GM21367 (cell line): ENCODE results near the gene MTG2.
A peak's percentile ranks its signal among the peaks of the same experiment; 100 is the strongest.

Experiments
- ATAC-seq: cut with Tn5 transposase; IDR thresholded peaks from one replicate; pipeline ENCODE4 v1.9.1; 2021; ENCODE audit not compliant: unreplicated experiment

MTG2 gene

DNA sequence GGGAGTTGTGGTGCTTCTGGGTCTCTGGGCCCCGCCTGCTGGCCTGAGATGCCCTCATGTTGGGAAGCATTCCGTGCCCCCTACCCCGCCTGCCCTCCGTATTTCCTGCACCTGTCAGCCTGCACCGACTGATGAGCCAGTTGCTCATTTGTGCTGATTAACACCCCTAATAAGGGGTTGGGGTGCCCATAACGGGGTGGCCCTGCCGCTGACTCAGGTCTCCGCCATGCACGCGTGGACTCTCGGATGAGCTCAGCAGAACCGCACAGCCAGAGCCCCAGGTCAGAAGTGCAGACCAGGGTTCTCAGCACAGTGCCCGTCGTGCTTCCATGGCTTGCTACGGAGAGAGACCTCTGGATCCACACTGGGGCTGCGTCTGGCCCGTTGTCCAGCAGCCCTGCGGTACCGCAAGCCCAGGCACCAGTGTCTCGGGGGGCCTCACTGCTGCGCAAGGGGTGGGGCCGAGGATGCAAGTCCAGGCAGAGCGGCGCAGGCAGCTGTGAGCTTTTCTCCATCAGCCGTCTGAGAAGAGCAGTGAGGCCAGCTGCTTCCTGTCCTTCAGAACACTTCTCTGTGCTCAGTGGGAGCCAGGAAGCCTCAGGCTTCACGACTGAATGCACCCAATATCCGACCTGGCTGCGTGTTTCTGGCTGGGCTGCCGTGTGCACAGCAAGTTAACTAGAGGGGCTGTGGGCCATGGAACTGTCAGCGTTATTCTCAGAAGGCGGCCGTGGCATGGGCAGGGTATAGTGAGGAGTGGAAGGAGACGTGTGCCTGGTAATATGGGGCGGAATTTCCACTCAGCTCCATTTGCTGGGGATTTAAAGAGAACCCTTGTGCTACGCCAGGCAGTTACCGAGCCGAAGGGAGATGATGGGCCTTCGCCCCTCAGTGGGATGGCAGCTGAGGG, 18.6 kb downstream of the MTG2 start:
- peak; percentile 55 for ATAC-seq

DNA sequence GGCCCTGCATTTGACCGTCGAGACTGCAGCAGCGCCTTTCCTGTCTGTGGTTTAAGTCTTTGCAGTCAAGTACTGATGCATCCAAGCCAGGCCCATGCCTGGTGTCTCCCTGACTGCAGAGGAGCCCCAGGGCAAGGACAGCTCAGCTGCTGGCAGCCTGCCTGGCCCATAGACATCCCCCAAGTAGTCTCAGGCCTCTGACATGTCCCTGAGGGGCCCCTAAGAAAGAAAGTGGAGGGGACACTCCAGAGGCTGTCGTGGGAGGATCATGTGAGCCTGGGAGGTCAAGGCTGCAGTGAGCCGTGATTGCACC, 19.2 kb downstream of the MTG2 start:
- ATAC-seq = no peak

DNA sequence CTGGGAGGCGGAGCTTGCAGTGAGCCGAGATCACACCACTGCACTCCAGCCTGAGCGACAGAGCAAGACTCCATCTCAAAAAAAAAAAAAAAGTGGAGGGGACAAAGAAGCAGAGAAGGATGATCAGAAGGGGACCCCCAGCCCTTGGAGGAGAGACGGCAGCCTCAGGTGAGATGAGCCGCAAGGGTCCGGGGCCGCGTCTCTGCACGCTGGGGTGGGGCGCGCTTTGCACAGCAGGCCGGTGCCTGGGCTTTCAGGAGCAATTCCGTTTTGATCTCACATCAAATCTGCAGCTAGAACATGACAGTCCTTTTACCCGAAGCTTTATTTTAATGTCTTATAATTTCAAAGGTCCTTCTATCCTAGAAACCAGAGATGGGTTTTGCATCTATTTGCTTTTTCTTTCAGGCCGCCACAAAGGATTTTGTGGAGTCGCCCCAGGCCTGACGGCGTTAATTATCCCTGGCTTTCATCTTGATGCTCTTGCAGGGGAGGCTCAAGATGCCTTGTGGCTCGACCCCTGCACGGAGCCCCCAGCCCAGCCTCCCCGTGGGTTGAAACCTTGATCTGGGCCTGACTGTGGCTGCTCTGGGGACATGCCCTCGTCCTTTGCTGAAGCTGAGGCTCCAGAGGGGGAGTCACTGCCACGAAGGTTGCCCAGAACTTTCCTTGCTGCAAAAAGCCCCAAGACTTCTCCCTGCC, 20.0 kb downstream of the MTG2 start:
- ATAC-seq = no peak

DNA sequence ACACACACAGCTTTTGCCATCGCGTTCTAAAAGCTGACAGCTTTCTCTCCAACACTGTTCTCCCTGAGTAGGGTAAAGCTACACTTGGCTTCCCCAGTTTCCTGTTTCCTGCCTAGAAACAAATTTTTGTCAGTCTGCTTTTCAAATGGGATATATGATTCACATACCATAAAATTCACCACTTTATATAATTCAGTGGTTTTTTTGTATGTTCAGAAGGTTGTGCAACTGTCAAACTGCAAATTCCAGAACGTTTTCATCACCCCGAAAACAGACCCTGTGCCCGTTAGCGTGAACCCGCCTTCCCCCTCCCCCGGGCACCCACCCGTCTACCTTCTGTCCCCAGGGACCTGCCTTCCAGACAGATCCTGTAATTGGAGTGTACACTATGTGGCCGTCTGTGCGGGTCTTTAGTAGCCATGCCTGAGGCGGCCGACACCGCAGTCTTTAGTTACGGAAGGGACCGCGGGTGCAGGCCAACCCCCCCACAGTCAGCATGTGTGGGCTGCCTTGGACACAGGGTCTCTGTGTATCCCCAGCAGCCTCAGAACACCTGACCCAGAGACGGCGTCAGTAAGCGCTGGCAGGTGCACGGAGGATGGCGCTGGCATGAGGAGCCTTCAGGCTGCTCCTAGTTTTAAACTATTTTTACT, 20.7 kb downstream of the MTG2 start:
- no peak for ATAC-seq

DNA sequence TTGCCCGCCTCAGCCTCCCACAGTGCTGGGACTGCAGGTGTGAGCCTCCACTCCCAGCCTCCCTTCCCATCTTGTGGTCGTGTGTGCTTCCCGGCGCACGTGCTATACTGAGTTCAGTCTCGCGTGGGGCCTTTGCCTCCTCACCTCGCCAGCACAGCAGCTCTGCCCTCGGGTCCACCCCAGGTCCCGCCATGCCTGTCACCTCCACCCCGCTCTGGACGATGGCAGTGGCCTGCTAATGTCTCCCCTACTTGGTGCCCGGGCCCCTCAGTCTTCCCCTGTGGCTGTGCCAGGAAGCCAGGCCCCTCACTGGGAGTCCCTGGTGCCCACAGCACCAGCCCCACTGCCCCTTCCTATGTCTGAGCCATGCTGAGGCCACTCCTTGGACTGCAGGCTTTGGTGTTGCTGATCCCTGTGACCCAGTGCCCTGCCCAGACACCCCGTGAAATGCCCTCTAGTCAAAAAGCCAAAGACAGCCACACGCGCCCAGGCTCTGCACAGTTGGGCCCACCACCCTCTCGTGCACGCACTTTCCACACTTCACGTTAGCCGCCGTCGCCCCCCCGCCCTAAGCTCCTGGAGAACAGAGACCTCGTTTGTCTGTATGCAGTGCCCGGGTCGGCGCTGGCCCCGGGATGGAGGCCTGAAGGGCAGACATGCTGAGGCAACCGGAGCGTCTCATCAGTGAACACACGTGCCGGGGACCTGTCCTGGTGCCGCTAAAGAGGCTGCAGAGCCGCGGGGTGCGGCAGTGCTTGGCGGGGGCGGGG, 23.0 kb downstream of the MTG2 start:
- no peak for ATAC-seq

DNA sequence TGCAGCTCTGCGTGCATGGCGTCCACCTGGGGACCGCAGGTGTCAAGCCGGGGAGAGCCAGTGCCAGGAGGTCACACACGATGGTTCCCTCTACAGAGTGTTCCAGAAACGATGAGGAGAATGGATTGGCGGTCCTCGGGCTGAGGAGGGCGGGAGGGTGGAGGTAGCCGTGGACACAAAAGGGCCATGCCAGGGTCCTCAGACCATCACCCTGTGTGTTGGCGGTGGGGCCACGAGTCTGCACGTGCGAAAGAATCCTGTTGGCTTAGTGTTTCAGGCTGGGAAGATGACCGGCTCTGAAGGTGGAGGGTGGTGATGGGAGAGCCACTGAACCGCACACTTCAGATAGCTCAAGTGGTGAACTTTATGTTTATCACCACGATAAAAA, 23.6 kb downstream of the MTG2 start:
- ATAC-seq = no peak

DNA sequence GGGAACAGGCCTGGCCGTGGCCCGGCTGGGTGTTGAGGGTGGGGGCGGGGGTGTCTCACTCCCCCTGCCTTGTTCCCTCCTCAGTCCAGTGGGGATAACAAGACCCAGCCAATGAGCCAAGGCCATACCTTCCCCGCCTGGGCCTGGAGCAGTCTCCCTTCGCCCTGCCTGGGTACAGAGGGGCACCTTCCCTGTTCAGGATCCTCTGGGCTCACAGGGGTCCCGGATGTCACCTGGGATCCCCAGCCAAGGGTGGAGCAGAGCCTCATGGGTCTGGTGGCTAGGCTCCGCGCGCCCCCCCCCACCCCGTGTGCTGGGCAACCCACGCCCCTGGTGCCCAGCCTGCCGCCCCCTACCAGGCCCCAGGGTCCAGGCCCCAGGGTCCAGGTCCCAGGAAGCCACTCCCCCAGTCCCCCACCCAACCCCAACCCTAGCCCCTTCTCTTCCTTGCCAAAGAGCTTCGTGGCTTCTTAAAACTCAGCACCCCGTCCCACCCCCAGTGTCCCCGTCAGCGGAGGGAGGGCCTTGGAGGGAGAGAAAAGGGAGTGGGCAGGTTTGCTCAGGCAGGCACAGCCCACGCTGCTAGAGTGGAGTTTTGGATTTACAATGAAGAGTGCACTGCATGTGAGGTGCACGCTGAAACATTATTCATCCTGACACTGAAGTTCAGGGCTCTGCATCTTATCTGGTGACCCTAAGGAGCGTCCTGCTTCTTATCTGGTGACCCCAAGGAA, 25.4 kb downstream of the MTG2 start:
- ATAC-seq = no peak

DNA sequence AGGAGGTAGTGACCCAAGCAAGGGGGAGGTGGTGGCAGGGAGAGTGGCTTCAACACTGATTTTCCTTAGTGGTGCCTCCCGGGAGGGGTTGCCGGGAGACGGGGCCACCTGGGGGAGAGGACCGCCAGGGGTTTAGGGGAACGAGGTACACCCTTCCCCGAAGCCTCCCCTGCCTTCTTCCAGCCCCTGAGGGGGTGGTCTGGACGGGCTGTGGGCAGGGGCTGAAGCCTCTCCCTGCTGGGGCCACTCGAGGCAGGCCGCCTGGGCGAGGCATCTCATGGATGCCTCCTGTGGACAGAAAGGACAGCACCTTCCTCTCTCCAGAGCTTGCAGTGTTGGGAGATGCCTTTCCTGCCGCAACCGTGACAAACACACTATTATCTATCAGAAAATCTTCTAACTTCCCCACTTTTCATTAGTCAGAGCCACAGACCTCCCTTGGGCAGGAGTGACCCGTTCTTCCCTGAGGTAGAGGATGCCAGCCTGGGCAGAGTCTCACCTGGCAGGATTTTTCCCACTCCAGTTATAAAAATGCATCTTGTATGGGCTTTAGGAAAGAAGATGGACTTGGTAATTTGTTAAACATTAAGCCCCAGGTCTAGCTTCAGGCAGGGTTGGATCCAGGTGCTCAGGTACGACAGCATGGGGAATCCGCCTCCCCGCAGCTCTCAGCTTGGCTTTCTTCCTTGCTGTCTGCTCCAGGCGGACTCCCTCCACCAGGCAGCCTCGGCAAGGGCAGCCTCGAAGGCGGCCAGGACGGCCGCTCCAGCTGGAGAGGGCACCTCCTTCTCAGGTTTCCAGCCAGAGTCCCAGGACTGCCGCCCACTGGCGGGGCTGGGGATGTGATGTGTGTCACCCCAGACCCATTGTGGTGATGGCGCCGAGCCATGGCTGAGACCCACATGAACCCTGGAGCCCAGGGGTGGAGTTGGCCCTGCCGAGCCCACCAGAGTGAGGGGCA, 26.2 kb downstream of the MTG2 start:
- ATAC-seq = no peak

DNA sequence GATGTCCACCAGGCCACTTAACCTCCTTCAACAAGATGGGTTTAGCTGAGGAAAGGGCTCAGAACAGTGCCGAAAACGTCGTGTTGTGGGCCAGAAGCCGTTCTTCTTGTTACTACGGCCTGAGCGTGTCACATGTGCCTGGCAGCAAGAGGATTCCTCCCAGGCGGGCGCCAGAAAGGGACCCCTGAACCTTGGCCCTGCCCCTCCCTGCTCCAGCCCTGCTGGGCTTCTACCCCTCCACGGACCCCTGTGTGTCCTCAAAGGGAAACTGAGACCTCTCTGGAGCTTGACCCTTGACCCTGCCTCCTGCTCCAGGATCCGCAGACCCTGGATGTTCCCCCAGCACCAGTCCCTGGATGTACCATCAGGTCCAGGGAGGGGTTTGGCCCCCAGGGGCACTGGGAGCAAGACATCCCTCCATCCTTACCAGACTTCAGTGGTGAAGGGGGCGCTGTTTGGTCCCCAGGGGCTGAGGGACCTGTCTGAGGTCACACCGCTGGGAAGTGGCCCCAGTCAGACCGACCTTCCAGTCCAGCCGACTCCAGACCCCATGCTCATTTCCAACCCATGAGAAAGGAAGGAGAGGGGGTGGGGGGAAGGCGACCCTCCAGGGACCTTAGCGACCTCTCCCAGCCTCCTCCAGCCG, 27.1 kb downstream of the MTG2 start:
- ATAC-seq = no peak

DNA sequence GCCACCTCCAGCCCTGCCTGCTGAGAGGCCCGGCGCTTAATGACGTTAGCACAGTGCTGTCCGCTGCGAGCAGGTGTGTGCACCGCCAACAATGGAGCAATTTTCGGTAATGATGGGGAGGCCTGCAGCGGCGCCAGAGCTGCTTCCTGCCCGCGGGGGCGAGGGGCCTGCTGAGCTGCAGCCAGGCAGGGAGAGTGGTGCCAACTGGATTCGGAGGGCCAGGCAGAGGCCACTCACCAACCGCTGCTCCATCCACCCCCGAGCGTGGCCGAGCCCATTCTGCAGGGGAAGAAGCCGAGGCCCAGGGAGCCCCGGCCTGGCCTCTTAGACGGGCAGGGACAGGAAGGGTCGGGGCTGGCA, 27.6 kb downstream of the MTG2 start:
- no peak for ATAC-seq

DNA sequence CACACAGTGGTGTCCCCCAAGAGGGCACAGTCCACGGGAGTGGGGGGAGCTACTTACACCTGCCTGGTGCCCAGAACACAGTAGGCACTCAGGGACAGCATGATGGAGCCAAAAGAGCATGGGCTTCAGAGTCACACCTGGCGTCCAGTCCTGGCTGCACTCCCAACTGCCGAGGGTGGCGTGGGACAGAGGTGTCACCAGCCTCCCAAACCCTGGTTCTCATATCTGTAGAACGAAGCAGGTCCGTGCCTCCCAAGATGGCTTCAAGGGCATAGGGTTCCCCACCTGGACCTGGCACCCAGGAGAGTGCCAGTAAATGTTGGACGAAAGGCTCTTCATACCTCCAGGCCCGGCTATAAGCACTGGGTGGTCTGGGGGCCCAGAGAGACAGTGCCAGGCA, 28.4 kb downstream of the MTG2 start:
- ATAC-seq = no peak

DNA sequence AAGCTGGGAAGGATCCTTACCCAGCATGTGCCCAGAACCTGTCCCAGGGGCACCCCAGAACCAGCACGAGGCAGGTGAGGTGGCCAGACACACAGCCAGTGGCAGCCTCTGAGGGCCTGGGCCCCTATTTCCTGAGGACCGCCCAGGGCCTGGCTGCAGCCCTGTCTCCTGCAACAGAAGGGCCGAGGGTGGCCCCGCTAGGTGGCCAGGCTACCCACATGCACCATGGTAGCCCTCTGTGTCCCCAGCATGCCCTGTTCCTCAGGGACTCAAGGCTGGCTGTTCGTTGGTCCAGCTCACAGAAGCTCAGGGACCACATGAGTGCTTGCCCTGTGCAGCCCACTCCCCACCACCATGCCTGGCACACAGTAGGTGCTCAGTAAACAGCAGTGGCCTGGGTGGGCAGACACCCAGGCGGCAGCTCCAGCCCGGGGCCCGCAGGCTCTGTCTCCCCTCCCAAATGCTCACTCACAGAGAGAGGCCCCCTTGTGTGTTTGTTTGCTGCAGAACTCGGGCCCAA, 29.0 kb downstream of the MTG2 start:
- ATAC-seq = no peak

DNA sequence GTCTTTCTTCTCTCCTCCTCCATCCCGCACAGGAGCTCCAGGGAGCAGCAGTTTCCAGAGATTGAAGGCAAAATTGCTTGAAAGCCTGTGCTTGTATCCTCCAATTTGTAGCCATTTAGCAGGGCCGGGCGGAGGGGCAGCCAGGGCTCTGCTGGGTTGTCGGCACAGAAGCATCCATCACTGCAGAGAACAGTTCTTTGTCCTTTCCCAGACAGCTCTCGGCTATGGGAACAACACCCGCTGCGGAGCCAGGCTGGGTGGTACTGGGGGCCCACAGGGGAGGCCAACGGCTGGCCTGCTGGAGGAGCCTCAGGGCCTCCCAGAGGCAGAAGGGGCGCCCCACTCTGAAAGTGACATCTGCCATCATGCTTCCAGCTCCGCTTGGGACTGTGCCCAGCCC, 29.5 kb downstream of the MTG2 start:
- ATAC-seq = no peak

DNA sequence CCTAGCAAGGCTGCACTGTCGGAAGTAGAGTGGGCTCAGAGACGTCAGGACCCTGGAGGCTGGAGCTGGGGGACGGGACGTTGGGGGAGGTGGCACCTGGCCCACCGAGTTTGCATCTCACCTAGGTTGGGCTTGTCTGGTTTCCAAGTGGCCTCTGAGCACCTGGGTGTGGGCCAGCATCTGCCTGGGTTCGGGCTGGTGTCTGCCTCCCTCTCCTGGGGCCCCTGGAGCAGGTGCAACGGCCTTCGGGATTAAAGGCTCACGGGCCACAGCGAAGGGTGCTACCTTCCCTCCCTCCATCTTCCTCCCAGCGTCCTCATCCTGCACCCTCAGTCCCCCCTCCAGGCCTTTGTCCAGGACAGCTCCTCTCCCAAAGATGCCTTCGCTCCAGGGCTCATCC, 31.2 kb downstream of the MTG2 start:
- no peak for ATAC-seq

DNA sequence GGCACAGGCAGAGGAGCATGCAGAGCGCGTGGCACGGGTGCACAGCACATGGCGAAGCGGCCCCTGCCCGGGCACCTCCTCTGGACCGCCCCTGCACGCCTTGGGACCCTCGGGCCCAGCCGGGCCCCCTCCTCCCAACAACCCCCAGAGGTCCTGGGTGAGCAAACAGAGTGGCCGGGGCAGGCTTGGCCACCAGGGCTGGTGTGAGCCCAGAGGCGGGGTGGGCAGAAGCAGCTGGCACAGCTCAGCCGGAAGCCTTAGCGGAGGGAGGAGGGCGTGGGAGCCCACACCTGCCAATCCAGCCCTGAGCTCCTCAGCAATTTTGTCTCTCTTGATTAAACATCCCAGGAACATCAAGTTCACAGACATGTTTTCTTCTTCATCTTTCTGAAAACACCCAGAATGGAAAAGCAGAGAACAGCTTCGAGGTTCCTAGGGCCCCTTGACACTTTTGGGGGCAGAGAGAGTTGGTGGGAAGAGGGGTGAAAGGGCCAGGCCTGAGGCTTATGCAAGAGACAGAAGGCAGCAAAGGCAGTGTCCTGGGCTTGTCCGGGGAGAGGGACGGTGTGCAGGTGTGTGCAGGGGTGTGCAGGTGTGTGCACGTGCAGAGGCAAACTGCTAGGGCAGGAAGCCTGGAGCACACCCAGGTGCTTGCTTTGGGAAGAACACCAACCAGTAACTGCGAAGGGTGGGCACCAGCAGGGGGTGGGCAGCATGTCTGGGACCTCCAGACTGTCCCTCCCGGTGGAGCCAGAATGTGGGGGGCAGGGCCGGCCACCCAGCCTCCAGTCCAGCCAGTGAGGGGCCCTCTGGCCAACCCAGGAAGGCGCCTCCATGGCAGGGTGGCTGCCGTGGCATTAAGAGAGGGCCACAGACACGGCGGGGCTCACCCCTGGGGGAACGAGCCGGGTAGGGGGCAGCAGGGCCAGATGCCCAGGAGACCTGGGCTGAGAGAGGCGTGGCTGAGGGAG, 32.5 kb downstream of the MTG2 start:
- ATAC-seq = no peak

DNA sequence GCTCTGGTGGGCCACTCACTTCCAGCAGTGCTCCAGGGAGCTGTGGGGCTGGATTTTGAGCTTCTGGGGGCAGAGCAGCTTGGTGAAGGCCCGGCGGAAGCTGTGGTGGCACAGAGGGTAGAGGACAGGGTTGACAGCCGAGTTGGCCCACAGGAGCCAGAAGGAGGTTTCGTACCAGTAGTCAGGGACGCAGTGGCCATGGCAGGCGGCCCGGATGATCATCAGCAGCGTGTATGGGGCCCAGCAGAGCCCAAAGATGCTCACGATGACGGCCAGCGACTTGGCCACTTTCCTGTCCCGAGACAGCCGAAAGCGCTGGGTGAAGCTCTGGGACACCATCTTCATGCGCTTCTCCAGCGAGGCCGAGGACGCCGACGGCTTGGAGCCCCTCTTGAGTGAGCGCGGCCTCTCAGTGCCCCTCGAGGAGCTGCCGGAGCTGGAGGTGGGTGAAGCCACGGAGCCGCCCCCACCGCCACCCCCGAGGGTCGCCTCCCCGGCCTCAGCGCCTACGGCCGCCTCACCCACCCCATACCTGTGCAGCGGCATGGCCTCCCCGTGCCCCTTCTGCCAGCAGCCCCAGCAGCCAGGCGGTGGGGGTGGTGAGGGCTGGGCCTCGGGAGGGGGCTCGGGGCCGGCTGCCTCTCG, 33.3 kb downstream of the MTG2 start:
- ATAC-seq = no peak
